ENCODE measurements around the gene SS18.

The SS18 gene

GRCh38 chr18:26046419-26047077, 43.9 kb downstream of the SS18 start:
- TF ChIP-seq, protein P1, sequence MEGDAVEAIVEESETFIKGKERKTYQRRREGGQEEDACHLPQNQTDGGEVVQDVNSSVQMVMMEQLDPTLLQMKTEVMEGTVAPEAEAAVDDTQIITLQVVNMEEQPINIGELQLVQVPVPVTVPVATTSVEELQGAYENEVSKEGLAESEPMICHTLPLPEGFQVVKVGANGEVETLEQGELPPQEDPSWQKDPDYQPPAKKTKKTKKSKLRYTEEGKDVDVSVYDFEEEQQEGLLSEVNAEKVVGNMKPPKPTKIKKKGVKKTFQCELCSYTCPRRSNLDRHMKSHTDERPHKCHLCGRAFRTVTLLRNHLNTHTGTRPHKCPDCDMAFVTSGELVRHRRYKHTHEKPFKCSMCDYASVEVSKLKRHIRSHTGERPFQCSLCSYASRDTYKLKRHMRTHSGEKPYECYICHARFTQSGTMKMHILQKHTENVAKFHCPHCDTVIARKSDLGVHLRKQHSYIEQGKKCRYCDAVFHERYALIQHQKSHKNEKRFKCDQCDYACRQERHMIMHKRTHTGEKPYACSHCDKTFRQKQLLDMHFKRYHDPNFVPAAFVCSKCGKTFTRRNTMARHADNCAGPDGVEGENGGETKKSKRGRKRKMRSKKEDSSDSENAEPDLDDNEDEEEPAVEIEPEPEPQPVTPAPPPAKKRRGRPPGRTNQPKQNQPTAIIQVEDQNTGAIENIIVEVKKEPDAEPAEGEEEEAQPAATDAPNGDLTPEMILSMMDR (IDR thresholded peaks at IDR 0.05) = no peak
- no peak overlapping the region for H3K27ac ChIP-seq
- H3K4me3 ChIP-seq = no peak overlapping the region
- no peak for DNase-seq (ENCODE audit: low spot score)

DNA sequence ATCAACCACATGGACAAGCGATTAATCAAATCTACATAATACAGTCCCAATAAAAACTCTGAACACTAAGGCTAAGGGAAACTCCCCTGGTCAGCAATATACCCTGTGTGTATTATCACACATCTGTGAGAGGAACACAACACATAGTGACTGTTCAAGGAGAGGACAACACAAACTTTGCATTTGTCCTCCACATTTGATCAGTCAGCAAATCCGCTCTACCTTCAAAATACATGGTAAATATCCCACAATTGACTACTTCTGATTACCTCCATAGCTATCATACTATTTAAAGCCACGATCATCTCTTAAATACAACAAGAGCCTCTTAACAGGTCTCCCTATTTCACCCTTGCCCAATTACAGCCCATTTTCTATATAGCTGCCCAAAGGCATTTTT, 45.6 kb downstream of the SS18 start:
- Histone ChIP-seq H3K4me3 (no peak overlapping the region), H3K27ac (no peak overlapping the region)
- DNase-seq (ENCODE audit: low spot score) = no peak
- TF ChIP-seq, protein P1 (IDR thresholded peaks at IDR 0.05) = no peak

DNA sequence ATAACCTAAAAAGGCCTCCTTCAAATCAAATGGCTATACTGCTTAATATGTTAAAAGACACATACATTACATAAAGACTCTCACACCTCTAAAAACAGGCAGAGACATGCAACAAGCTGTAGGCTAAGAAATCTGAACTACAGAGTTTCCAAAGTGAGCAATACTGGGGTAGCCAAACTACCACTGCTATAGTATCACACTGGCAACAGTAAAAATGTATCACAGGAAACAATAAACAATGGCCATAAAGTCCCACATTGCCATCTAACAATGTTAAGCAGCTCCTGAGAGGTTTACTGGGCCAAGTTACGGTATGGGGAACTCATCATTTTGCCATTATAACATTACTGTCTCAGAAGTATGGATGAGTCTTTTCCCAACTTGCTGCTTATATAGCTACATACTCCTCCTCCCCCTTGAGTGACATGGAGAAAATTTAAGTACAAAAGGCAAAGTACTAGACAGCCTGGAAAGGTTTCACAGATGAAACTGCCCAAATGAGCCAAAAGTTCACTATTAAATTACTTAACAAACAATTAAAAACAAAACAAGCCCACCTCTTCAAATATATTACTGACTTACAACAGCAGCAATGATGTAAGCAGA, 50.3 kb downstream of the SS18 start:
- no peak overlapping the region for H3K4me3 ChIP-seq
- TF ChIP-seq, protein P1 (IDR thresholded peaks at IDR 0.05) = no peak
- DNase-seq (ENCODE audit: low spot score) = no peak
- no peak overlapping the region for H3K27ac ChIP-seq

DNA sequence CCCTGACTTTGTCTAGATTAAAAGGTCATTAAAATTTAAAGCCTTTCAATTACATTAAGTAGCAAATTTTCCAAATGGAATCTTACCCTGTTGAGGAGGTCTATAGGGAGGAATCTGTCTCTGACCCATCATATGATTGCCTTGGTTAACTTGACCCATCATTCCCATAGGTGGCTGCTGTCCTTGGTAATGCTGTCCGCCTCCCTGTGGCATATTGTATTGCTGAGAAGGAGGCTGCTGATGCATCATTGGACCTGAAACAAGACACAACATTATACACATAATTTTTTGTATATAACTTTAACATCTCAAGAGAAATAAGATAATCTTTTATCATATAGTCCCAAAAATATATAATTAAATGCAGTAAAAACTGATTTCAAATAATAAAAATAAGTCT, 51.2 kb downstream of the SS18 start:
- no peak overlapping the region for H3K4me3 ChIP-seq
- no peak for DNase-seq (ENCODE audit: low spot score)
- TF ChIP-seq, protein P1 (IDR thresholded peaks at IDR 0.05) = no peak
- H3K27ac ChIP-seq = no peak overlapping the region

- H3K27ac ChIP-seq = no peak overlapping the region
- TF ChIP-seq, protein P1 (IDR thresholded peaks at IDR 0.05) = no peak
- H3K4me3 ChIP-seq = no peak overlapping the region
- DNase-seq (ENCODE audit: low spot score) = no peak
These were observed 53.8 kb downstream of the SS18 start for GRCh38 chr18:26036635-26037034.

GRCh38 chr18:26034850-26035497, 55.4 kb downstream of the SS18 start:
- TF ChIP-seq, protein P1 (IDR thresholded peaks at IDR 0.05) = no peak
- no peak for DNase-seq (ENCODE audit: low spot score)
- no peak overlapping the region for H3K4me3 ChIP-seq

GRCh38 chr18:26022585-26022984, 67.8 kb downstream of the SS18 start:
- no peak for DNase-seq (ENCODE audit: low spot score)
- H3K4me3 ChIP-seq = no peak overlapping the region
- no peak overlapping the region for H3K27ac ChIP-seq
- TF ChIP-seq, protein P1 (IDR thresholded peaks at IDR 0.05) = no peak

More at GRCh38 chr18:26034850-26035497, 55.4 kb downstream of the SS18 start:
- no peak overlapping the region for H3K27ac ChIP-seq
